ENCODE measurements around the gene SRSF5.

- no peak for TF ChIP-seq CTCF (IDR thresholded peaks at IDR 0.05; ENCODE audit: extremely low read depth in 1 of 2, insufficient read depth in 1 of 2, low read depth in 1 of 2, low read length in 2 of 2)
- no peak for TF ChIP-seq POLR2A (IDR thresholded peaks at IDR 0.05; ENCODE audit: low read depth, low read length)
- TF ChIP-seq EZH2 (IDR thresholded peaks at IDR 0.05; ENCODE audit: borderline replicate concordance, low read depth, low read length, severe bottlenecking) = no peak
- no peak for TF ChIP-seq MYC (IDR thresholded peaks at IDR 0.05; ENCODE audit: low read depth, low read length)
- no peak for TF ChIP-seq MAX (IDR thresholded peaks at IDR 0.05; ENCODE audit: insufficient read depth, insufficient read length)
- TF ChIP-seq GATA2 (IDR thresholded peaks at IDR 0.05; ENCODE audit: insufficient read depth, insufficient read length, low read depth, low read length) = no peak
Observed at GRCh38 chr14:69775012-69775411, 8.1 kb downstream of the SRSF5 start.

Measured in endothelial cell of umbilical vein (primary cell).